Non-pigmented ciliary epithelial cell (primary cell): ENCODE data around the gene AP2A1.

ENCODE experiments used
- DNase-seq: peaks from one replicate; pipeline ENCODE4 v3.0.0-alpha.2; 2010; ENCODE audit warnings: low read depth

Gene AP2A1

GRCh38 chr19:49839713-49840112 lies 72.9 kb downstream of the AP2A1 start:
- no peak for DNase-seq

- DNase-seq = no peak
These were observed 73.5 kb downstream of the AP2A1 start for GRCh38 chr19:49840321-49840720.

- DNase-seq = no peak
These were observed 74.0 kb downstream of the AP2A1 start for GRCh38 chr19:49840736-49841249.

- DNase-seq = no peak
These were observed 76.5 kb downstream of the AP2A1 start for GRCh38 chr19:49843265-49843664.

GRCh38 chr19:49844138-49845095 lies 77.6 kb downstream of the AP2A1 start:
- DNase-seq = no peak

- no peak for DNase-seq
These were observed 78.6 kb downstream of the AP2A1 start for GRCh38 chr19:49845414-49845813.

- DNase-seq = no peak
These were observed 79.6 kb downstream of the AP2A1 start for GRCh38 chr19:49846408-49846807.

GRCh38 chr19:49847731-49848696 lies 81.2 kb downstream of the AP2A1 start:
- peak; percentile 82 for DNase-seq

- no peak for DNase-seq
These were observed 82.1 kb downstream of the AP2A1 start for GRCh38 chr19:49848938-49849337.

GRCh38 chr19:49849433-49850220 lies 82.8 kb downstream of the AP2A1 start:
- no peak for DNase-seq

- DNase-seq = no peak
These were observed 83.4 kb downstream of the AP2A1 start for GRCh38 chr19:49850221-49850486.

- peak; percentile 70 for DNase-seq
These were observed 83.9 kb downstream of the AP2A1 start, which contains the start of gene PTOV1 for GRCh38 chr19:49850487-49851342. TSS of gene PTOV1 (plus strand) at chr19:49851159.

GRCh38 chr19:49851456-49852259 lies 84.9 kb downstream of the AP2A1 start:
- no peak for DNase-seq

GRCh38 chr19:49852631-49853126 lies 85.9 kb downstream of the AP2A1 start:
- no peak for DNase-seq

GRCh38 chr19:49853852-49854377 lies 87.1 kb downstream of the AP2A1 start:
- no peak for DNase-seq

- DNase-seq = no peak
These were observed 87.8 kb downstream of the AP2A1 start for GRCh38 chr19:49854378-49855263.

GRCh38 chr19:49855277-49855675 lies 88.5 kb downstream of the AP2A1 start:
- DNase-seq = no peak
